ENCODE measurements around the gene DDX3Y. TPM values are rescaled to one million over a fixed set of nuclear protein-coding genes. Genes with fewer than 3 reads are reported as not detected.

Gene DDX3Y
- 88.1 TPM in 1 of 2 replicates, not detected in the other for total RNA-seq (ENCODE audit: low replicate concordance)

DNA sequence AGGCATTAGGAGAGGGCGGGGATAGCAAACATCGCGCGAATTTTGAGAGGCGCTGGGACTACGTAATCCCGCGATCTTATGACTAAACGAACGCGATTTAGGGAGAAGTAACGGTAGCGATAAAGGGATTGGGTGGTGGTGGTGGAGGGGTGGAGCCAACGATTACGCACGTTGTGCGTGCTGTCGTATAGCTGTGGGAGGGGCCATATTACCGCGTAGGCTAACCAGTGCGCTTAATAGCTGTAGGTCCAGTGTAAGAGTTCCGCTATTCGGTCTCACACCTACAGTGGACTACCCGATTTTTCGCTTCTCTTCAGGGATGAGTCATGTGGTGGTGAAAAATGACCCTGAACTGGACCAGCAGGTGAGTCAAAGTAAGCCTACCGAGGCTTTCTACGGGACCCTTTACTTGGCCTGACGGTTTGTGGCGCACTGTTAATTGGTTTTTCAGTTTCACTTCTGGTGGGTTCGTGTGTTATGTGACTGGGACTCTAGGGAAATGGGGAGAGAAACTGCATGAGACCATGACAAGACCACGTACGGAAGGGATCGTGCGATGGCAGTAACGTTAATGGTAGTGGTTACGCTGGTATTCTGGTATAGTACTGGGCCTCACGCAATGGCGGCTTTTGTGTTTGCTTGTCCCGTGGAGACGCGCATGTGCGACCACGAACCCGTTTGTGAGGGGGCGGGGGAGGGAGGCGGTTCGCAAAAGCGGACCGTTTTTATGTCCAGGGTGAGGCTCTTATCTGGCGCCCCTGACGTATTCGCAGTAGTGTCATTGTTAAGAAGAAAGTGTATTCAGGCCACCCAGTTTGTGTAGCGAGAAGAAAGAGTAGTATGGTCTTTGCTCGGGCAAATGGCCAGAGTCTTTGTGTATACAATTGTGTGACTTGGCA lies at the start of gene DDX3Y:
TSS of gene DDX3Y (plus strand) at position 251 of the 899 bp plus-strand sequence. CDS start at position 320, 69 bp downstream.
- no peak for DNase-seq (ENCODE audit: low read depth)
- TF ChIP-seq CTCF (IDR thresholded peaks at IDR 0.05; ENCODE audit: insufficient read depth, low read length) = no peak
- no peak within 1 kb of the TSS for H3K4me3 ChIP-seq (ENCODE audit: low read depth, low read length)

- DNase-seq (ENCODE audit: low read depth) = no peak
- H3K4me3 ChIP-seq (ENCODE audit: low read depth, low read length) = no peak overlapping the region
- TF ChIP-seq CTCF (IDR thresholded peaks at IDR 0.05; ENCODE audit: insufficient read depth, low read length) = no peak
These were observed 48.8 kb upstream of the DDX3Y start for GRCh38 chrY:12855791-12856275.

DNA sequence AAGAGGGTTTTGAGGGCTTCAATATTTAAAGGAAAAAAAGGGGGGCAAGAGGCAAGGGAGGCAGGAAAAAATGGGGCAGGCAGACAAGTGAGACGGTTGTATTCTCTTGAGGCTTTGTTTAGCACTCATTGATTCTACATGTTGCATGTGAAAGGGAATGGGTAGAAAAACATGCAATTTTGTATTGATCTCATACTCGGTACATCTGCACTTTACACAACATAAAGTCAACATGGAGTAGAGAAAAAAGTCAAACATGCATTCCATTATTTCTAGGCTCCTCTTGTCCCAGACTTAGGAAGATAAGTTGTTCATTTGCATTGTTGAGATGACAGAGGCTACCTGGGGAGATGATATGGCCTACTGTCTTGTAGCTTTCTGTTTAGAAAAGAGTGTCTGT lies 36.7 kb upstream of the DDX3Y start:
- no peak for DNase-seq (ENCODE audit: low read depth)
- no peak overlapping the region for H3K4me3 ChIP-seq (ENCODE audit: low read depth, low read length)
- no peak for TF ChIP-seq CTCF (IDR thresholded peaks at IDR 0.05; ENCODE audit: insufficient read depth, low read length)

GRCh38 chrY:12896973-12897372 lies 7.7 kb upstream of the DDX3Y start:
- no peak for DNase-seq (ENCODE audit: low read depth)
- no peak overlapping the region for H3K4me3 ChIP-seq (ENCODE audit: low read depth, low read length)
- no peak for TF ChIP-seq CTCF (IDR thresholded peaks at IDR 0.05; ENCODE audit: insufficient read depth, low read length)

DNA sequence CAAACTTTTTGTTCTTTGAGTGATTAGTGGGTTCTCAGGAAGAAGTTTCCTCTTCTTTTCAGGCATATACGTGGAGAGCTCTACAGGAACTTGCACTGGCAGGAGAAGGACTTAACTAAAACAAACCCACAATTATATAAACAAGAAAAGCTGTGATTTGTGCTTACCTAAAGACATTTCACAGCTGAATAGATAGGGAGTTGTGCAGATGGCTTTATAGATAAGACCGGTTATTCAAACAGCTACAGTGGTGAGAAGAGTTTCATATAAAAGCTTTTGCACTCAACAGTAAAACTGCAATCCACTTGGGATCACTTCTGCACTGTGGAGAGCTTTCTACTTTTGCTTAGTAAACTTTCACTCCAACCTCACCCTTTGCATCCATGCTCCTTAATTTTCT lies 6.1 kb upstream of the DDX3Y start:
- H3K4me3 ChIP-seq (ENCODE audit: low read depth, low read length) = no peak overlapping the region
- no peak for TF ChIP-seq CTCF (IDR thresholded peaks at IDR 0.05; ENCODE audit: insufficient read depth, low read length)
- no peak for DNase-seq (ENCODE audit: low read depth)

- DNase-seq (ENCODE audit: low read depth) = no peak
- no peak for TF ChIP-seq CTCF (IDR thresholded peaks at IDR 0.05; ENCODE audit: insufficient read depth, low read length)
- no peak overlapping the region for H3K4me3 ChIP-seq (ENCODE audit: low read depth, low read length)
These were observed 827 bp downstream of the DDX3Y start for GRCh38 chrY:12905517-12905872.
